Gastrocnemius medialis (tissue), 4 donors: ENCODE data around the gene RPUSD1. TPM values are rescaled to one million over a fixed set of nuclear protein-coding genes. Genes with fewer than 3 reads are reported as not detected.
"Not testable (repeated sequence)": the region's sequence is repeated elsewhere in the genome, so short reads cannot be mapped to it uniquely, and the experiment has no call there.

Experiments used
- ATAC-seq, 2 donors: fragments of 150-250 bp; one replicate each; pipeline ENCODE4 v1.9.1; 2016
- DNase-seq, 2 donors: peaks; one replicate each; pipeline ENCODE4 v3.0.0-alpha.2; 2019
- H3K27ac ChIP-seq, 4 donors: fragments of 200-600 bp; sonication (generic); 1 replicate in 1 of 4; 2 replicates in 3 of 4; pipeline ENCODE4 v1.5.1; 2016 to 2018; ENCODE audit warnings: mild to moderate bottlenecking in 2 of 4, moderate library complexity in 1 of 4
- H3K27me3 ChIP-seq, 3 donors: fragments of 200-600 bp; sonication (generic) in 2 of 3; 1 replicate in 1 of 3; 2 replicates in 2 of 3; pipeline versions ENCODE4 v1.5.1 to v1.6.0; 2016 to 2019; ENCODE audit warnings: mild to moderate bottlenecking in 1 of 3, moderate library complexity in 1 of 3
- H3K36me3 ChIP-seq, 2 donors: fragments of 200-600 bp; sonication (generic) in 1 of 2; one replicate each; pipeline ENCODE4 v1.5.1; 2017 to 2018
- H3K4me1 ChIP-seq, 2 donors: fragments of 200-600 bp; sonication (generic) in 1 of 2; one replicate each; pipeline ENCODE4 v1.5.1; 2016 to 2017; ENCODE audit warnings: mild to moderate bottlenecking in 2 of 2
- H3K4me3 ChIP-seq, 4 donors: fragments of 200-600 bp; sonication (generic) in 3 of 4; 1 replicate in 1 of 4; 2 replicates in 3 of 4; pipeline ENCODE4 v1.5.1; 2016 to 2019; ENCODE audit warnings: mild to moderate bottlenecking in 2 of 4
- H3K9me3 ChIP-seq, 3 donors: fragments of 200-600 bp; sonication (generic) in 2 of 3; 1 replicate in 1 of 3; 2 replicates in 2 of 3; pipeline ENCODE4 v1.5.1; 2016 to 2019
- POLR2A ChIP-seq, 2 donors: fragments of 450-650 bp; IDR thresholded peaks; one replicate each; pipeline ENCODE4 v1.6.1; 2017; ENCODE audit warnings: antibody characterized with exemption in 2 of 2, mild to moderate bottlenecking in 2 of 2, moderate library complexity in 2 of 2
- in situ Hi-C, 4 donors: fragments of 200-750 bp; cut with MboI; loops; one replicate each; pipeline versions ENCODE4 v1.15.0 to v1.8.0; 2017; ENCODE audit warnings: low sequenced_read_pairs in 4 of 4
- intact Hi-C: fragments of 100-400 bp; cut with DNase I; formaldehyde crosslinking; loops from one replicate; pipeline ENCODE4 v1.15.1; 2023; ENCODE audit warnings: low total_unique reads
- total RNA-seq, 4 donors: library from RNA; depleted of rRNA; stranded (reverse); fragments of >200 nt; gene quantifications; one replicate each; pipeline versions ENCODE4 v1.1.0 to v1.2.3, GENCODE V29; 2016
- TF ChIP-seq, protein P1 (sequence below), 5 experiments: fragments of 450-650 bp in 3 of 5; fragments of 200-600 bp in 2 of 5; sonication (generic) in 2 of 5; IDR thresholded peaks in 4 of 5; conservative IDR thresholded peaks in 1 of 5; 1 replicate in 4 of 5; 2 replicates in 1 of 5; pipeline ENCODE4 v1.5.1; 2016 to 2019; ENCODE audit warnings: antibody characterized with exemption in 5 of 5, mild to moderate bottlenecking in 3 of 5, moderate library complexity in 3 of 5

The RPUSD1 gene
- total RNA-seq, 4 donors from 2014 or later, result 7.8 to 23.8 (median 15.2) TPM

DNA sequence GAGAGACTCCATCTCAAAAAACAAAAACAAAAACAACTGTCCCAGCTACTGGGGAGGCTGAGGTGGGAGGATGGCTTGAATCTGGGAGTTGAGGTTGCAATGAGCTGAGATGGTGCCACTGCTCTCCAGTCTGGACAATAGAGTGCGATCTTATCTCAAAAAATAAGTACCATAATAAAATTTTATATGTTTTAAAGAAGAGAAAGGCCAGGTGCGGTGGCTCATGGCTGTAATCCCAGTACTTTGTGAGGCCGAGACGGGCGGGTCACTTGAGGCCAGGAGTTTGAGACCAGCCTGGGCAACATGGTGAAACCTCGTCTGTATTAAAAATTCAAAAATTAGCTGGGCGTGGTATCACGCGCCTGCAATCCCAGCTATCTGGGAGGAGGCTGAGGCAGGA, 11.4 kb downstream of the RPUSD1 start:
- no peak overlapping the region for H3K4me3 ChIP-seq
- H3K4me1 ChIP-seq, result no peaks in the 10 kb centered on the region
- in situ Hi-C loops (no loop called here), intact Hi-C loops (no loop called here)
- H3K9me3 ChIP-seq, result no peaks in the 10 kb centered on the region
- H3K27ac ChIP-seq, result no peak overlapping the region
- TF ChIP-seq, protein P1, sequence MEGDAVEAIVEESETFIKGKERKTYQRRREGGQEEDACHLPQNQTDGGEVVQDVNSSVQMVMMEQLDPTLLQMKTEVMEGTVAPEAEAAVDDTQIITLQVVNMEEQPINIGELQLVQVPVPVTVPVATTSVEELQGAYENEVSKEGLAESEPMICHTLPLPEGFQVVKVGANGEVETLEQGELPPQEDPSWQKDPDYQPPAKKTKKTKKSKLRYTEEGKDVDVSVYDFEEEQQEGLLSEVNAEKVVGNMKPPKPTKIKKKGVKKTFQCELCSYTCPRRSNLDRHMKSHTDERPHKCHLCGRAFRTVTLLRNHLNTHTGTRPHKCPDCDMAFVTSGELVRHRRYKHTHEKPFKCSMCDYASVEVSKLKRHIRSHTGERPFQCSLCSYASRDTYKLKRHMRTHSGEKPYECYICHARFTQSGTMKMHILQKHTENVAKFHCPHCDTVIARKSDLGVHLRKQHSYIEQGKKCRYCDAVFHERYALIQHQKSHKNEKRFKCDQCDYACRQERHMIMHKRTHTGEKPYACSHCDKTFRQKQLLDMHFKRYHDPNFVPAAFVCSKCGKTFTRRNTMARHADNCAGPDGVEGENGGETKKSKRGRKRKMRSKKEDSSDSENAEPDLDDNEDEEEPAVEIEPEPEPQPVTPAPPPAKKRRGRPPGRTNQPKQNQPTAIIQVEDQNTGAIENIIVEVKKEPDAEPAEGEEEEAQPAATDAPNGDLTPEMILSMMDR (IDR thresholded peaks at IDR 0.05 in 4 of 5, conservative IDR thresholded peaks at IDR 0.05 in 1 of 5), result no peak
- TF ChIP-seq POLR2A (IDR thresholded peaks at IDR 0.05), result no peak
- H3K36me3 ChIP-seq, result no peaks in the 10 kb centered on the region
- peaks cover 17 to 46% (median 32%) of the 10 kb centered on the region in 3 donors for H3K27me3 ChIP-seq
- DNase-seq (no peak), ATAC-seq (no peak)

DNA sequence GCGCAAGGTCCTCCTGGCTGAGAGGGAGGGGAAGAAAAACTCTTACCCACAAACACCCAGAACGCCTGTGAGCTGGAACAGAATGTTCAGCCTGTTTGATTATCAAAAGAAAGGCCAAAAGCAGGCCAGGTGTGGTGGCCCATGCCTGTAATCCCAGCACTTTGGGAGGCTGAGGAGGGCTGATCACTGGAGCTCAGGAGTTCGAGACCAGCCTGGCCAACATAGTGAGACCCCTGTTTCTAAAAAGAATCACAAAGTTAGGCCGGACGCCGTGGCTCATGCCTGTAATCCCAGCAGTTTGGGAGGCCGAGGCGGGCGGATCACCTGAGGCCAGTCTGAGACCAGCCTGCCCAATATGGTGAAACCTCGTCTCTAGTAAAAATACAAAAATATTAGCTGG, 11.9 kb downstream of the RPUSD1 start:
- in situ Hi-C loops, H3K9me3 ChIP-seq, DNase-seq, H3K27ac ChIP-seq, H3K4me3 ChIP-seq, ATAC-seq, H3K36me3 ChIP-seq, H3K4me1 ChIP-seq, intact Hi-C loops: not testable (repeated sequence)
- peaks cover 13 to 40% (median 27%) of the 10 kb centered on the region in 3 donors for H3K27me3 ChIP-seq

DNA sequence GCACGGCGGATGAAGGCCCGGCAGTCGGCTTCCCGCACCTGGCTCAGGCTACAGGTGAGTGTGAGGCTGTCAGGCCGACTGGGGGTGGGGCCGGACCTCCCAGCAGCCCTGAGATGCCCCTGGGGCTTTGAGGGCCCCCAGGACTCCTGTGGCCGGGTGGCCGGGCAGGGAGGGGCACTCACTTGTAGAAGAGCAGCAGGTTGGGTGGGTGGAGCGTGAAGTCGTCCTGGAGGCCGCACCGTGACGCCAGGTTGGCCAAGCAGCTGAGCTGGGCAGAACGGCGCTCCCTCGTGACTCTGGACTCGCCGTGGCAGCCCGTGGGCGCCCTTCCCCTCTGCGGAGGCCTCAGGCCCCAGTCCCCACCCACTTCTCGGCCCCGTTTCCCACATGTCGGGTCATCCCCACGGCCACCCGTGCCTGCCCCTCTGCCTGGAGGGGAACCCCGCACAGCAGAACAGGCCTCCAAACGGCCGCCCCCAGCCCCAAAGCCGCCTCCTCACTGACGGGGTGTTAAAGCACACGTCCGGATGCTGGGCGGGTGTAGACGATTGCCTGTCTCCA, 12.9 kb downstream of the RPUSD1 start:
- intact Hi-C loops, result no loop called here
- Histone ChIP-seq H3K36me3 (no peaks in the 10 kb centered on the region), H3K4me3 (no peak overlapping the region), H3K9me3 (no peaks in the 10 kb centered on the region), H3K4me1 (no peaks in the 10 kb centered on the region), H3K27ac (no peak overlapping the region), H3K27me3 (peaks cover 10 to 33% (median 20%) of the 10 kb centered on the region in 3 donors)
- no peak for ATAC-seq
- in situ Hi-C loops, result no loop called here
- no peak for DNase-seq
- TF ChIP-seq, protein P1 (IDR thresholded peaks at IDR 0.05 in 4 of 5, conservative IDR thresholded peaks at IDR 0.05 in 1 of 5), result no peak

DNA sequence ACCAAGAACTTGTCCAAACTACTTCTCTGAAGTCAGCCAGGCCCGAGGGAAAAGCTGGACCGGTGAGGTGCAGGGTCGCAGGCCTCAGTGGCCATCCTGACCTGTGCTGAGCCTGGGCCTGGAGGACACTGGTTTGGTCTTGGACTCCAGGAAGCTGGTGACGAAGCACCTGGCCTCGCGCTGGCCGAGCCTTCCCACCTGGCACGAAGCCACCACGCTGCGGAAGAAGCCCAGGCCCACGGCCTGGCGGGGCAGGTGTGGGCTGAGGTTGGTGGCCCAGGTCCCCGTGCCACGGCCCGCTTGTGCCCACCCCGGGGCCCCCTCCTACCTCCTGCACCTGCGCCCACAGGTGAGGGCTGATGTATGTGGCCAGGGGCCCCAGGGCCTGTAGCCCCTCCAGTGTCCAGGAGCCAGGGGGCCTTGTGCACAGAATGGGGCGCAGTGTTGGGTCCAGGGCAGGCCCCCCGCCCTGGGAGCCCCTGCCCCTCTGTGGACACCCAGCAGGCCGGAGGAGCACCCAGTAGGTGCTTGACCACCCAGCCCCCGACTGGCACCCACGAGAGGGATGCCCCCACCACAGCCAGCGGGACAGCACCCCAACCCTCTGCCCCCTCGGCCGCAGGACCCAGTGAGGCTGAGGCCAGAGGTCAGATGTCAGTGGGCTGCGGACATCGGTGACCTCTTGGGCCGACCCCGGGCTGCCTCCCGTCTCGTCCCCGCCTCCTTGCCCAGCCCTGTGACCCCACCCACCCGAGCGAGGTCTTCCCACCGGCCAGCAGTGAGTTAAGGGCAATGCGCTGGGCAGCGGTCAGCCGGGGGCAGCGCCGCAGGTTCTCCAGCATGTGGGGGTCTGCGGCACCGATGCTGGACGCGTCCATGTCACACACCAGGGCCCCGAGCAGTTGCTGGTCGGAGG, 13.8 kb downstream of the RPUSD1 start:
- Histone ChIP-seq H3K4me3 (no peak overlapping the region), H3K36me3 (no peaks in the 10 kb centered on the region), H3K9me3 (no peaks in the 10 kb centered on the region), H3K27ac (no peak overlapping the region), H3K4me1 (no peaks in the 10 kb centered on the region), H3K27me3 (peaks cover 10 to 23% (median 12%) of the 10 kb centered on the region in 3 donors)
- ATAC-seq, result no peak
- TF ChIP-seq POLR2A (IDR thresholded peaks at IDR 0.05), result no peak
- no peak for DNase-seq
- intact Hi-C loops (no loop called here), in situ Hi-C loops (no loop called here)

DNA sequence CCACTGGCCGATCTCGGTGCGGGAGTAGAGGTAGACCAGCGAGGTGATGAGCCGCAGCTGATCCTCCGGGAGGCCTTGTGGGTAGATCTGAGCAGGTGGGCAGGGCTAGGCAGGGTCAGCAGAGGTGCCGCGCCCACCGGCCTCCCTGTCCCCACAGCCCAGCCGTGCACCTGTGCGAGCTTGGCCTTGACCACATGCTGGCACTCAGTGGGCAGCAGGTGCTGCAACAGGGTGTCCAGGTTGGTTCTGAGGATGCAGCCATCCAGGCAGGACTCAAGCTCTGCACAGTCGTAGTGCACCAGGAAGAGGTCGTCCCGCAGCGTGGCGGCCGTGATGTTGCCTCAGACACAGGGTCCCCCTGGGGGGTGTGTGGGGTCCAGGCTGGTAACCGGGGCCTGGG, 15.2 kb downstream of the RPUSD1 start:
- DNase-seq, result no peak
- Histone ChIP-seq H3K4me3 (no peak overlapping the region), H3K27me3 (peaks cover 1 to 19% (median 6%) of the 10 kb centered on the region in 3 donors), H3K27ac (no peak overlapping the region), H3K4me1 (no peaks in the 10 kb centered on the region), H3K9me3 (no peaks in the 10 kb centered on the region), H3K36me3 (no peaks in the 10 kb centered on the region)
- intact Hi-C loops (no loop called here), in situ Hi-C loops (no loop called here)
- ATAC-seq, result no peak
- TF ChIP-seq, protein P1 (IDR thresholded peaks at IDR 0.05 in 4 of 5, conservative IDR thresholded peaks at IDR 0.05 in 1 of 5), result no peak
- TF ChIP-seq POLR2A (IDR thresholded peaks at IDR 0.05), result no peak
